DND-41 (cell line): Measurements from ENCODE around the gene NUDCD3.

Source experiments
- EZH2 ChIP-seq: IDR thresholded peaks from 3 replicates; pipeline ENCODE4 v1.6.1; 2012; ENCODE audit warnings: borderline replicate concordance, low read depth, mild to moderate bottlenecking, moderate library complexity, low read length, inconsistent platforms; ENCODE audit not compliant: severe bottlenecking
- TF ChIP-seq, protein P1 (sequence below): IDR thresholded peaks from 2 replicates; pipeline ENCODE4 v1.5.1; 2012; ENCODE audit warnings: borderline replicate concordance, low read length, moderate library complexity, mild to moderate bottlenecking; ENCODE audit not compliant: poor library complexity, severe bottlenecking; ENCODE audit errors: extremely low read depth

- TF ChIP-seq, protein P1, sequence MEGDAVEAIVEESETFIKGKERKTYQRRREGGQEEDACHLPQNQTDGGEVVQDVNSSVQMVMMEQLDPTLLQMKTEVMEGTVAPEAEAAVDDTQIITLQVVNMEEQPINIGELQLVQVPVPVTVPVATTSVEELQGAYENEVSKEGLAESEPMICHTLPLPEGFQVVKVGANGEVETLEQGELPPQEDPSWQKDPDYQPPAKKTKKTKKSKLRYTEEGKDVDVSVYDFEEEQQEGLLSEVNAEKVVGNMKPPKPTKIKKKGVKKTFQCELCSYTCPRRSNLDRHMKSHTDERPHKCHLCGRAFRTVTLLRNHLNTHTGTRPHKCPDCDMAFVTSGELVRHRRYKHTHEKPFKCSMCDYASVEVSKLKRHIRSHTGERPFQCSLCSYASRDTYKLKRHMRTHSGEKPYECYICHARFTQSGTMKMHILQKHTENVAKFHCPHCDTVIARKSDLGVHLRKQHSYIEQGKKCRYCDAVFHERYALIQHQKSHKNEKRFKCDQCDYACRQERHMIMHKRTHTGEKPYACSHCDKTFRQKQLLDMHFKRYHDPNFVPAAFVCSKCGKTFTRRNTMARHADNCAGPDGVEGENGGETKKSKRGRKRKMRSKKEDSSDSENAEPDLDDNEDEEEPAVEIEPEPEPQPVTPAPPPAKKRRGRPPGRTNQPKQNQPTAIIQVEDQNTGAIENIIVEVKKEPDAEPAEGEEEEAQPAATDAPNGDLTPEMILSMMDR, result no peak
- TF ChIP-seq EZH2, result no peak
Measured at GRCh38 chr7:44448922-44449583, 41.4 kb downstream of the NUDCD3 start.
